ENCODE results near the gene DUSP8.

Gene DUSP8

DNA sequence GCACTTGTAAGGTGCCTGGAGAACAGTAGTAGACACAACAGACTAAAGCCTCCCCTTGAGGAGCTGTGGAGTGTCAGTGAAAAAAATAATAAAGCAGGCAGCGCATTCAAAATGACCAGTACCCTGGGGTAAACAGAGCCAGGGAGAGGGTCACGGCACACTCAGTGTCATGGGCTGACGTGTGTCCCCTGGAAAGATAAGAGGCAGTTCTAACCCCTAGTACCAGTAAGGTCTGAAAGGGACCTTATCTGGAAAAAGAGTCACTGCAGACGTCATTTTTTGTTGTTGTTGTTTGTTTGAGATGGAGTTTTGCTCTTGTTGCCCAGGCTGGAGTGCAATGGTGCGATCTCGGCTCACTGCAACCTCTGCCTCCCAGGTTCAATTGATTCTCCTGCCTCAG is 32.0 kb downstream of the DUSP8 start:
- no peak overlapping the region for H3K4me3 ChIP-seq (ENCODE audit: low read depth, low read length)
- DNase-seq (ENCODE audit: low read depth): no peak
- TF ChIP-seq, protein P1, sequence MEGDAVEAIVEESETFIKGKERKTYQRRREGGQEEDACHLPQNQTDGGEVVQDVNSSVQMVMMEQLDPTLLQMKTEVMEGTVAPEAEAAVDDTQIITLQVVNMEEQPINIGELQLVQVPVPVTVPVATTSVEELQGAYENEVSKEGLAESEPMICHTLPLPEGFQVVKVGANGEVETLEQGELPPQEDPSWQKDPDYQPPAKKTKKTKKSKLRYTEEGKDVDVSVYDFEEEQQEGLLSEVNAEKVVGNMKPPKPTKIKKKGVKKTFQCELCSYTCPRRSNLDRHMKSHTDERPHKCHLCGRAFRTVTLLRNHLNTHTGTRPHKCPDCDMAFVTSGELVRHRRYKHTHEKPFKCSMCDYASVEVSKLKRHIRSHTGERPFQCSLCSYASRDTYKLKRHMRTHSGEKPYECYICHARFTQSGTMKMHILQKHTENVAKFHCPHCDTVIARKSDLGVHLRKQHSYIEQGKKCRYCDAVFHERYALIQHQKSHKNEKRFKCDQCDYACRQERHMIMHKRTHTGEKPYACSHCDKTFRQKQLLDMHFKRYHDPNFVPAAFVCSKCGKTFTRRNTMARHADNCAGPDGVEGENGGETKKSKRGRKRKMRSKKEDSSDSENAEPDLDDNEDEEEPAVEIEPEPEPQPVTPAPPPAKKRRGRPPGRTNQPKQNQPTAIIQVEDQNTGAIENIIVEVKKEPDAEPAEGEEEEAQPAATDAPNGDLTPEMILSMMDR (IDR thresholded peaks at IDR 0.05; ENCODE audit: insufficient read depth, low read depth, low read length, missing control alignments): no peak

DNA sequence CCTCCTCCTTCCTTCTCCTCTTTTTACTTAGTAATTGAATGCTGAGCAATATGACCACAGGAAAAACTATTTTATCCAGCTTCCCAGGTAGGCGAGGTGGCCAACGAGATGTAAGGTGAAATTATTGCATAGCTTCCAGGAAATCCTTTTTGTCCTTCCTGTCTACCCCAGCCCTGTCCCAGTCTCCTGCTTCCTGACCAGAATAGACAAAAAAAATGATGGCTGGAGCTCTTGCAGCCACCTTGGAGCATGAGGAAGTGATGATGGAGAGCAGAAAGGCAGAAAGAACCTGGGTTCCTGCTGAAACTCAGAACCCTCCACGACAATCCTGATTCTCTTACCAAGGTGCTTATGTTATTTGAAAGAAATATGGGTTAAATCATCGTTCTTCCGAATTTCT is 33.9 kb downstream of the DUSP8 start:
- DNase-seq (ENCODE audit: low read depth): no peak
- no peak overlapping the region for H3K4me3 ChIP-seq (ENCODE audit: low read depth, low read length)
- TF ChIP-seq, protein P1 (IDR thresholded peaks at IDR 0.05; ENCODE audit: insufficient read depth, low read depth, low read length, missing control alignments): no peak

DNA sequence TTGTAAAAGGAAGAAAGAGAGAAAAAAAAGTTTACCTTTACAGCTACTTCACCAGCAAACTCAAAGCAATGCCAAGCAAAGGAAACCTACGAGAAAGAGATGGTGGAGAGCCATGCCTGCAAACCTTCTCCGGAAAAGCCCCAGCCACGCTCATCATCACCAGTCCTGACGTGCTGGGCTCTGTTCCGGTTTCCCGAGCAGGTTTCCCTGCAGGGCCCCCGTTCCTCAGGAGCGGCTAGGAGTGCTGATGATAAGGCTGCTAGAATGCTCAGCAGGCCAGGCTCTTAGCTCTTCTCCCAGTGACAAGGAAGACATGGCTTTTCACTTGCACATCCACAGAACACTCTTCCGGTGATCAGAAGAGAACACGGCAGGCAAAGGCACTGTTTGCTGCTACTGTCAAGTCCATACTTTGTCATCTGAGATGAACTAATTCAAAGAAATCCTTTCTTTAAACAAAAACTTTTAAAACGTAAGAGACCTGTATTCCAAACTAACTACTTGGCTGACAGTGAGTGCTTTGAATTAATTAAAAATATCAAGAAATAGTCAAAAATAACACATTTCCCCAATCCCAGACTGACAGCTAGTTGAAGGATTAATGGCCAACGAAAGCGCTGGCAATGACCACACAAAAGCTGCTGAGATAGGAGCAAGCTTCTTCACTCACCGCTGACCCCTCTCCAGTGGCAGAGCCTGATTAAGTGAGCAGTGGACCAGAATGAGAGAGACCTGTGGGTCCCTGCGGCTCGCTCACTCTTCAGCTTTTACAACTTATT is 35.8 kb downstream of the DUSP8 start:
- DNase-seq (ENCODE audit: low read depth): no peak
- no peak overlapping the region for H3K4me3 ChIP-seq (ENCODE audit: low read depth, low read length)

DNA sequence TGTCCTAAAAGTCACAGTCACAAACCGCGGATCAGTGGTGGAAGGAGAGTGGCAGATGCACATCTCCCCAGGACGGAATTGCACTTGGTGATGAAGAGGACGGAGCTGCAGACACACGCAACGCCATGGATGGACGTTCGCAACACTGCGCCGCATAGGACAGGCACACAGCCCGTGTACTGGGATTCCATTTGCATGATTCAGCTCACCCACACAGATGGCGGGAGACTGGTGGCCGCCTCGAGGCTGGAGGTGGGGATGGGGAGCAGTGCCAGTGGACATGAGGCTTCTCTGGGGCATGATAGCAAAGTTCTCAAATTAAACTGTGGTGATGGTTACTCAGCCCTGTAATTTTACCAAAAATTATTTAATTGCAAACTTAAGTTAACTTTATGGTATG is 37.4 kb downstream of the DUSP8 start:
- TF ChIP-seq, protein P1 (IDR thresholded peaks at IDR 0.05; ENCODE audit: insufficient read depth, low read depth, low read length, missing control alignments): no peak
- H3K4me3 ChIP-seq (ENCODE audit: low read depth, low read length): no peak overlapping the region
- no peak for DNase-seq (ENCODE audit: low read depth)

More for the DNA sequence above, 35.8 kb downstream of the DUSP8 start:
- TF ChIP-seq, protein P1 (IDR thresholded peaks at IDR 0.05; ENCODE audit: insufficient read depth, low read depth, low read length, missing control alignments): no peak

DNA sequence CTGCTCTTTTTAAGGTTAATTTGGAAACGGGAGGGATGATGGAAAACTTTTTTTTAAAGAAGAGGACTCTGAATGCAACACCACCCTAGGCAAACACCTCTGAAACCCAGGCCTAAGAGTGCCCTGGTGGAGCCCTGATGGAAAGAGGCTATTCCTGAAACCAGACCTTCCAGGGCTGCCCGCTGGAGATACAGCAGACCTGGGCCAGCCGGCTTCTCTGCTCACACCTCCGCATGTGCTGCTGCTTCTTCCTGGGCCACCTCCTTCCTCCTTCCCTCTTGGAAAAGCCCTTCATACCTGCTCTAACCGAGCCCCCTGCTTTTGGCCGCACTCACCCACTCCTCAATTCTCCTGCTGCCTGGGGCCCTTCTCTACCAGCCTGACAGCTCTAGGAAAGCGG is 37.9 kb downstream of the DUSP8 start:
- no peak overlapping the region for H3K4me3 ChIP-seq (ENCODE audit: low read depth, low read length)
- TF ChIP-seq, protein P1 (IDR thresholded peaks at IDR 0.05; ENCODE audit: insufficient read depth, low read depth, low read length, missing control alignments): no peak
- no peak for DNase-seq (ENCODE audit: low read depth)

DNA sequence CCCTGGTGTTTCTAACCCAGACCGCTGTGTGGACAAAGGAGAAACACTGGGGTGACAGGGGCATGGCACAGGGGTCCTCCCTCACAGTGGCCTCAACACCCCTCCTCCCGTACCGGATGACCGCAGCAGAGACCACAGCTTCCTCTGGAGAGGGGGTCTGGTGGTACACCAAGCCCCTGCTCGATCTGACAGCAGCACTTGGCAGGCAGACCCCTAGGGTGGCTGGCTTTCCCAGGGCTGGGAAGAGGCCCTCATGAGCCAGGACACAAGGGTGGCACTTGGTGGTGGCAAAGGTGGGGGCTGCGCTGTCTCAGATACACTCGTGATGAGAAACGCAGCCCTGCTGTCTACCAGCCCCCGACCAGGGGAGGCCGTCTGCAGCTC is 38.7 kb downstream of the DUSP8 start:
- TF ChIP-seq, protein P1 (IDR thresholded peaks at IDR 0.05; ENCODE audit: insufficient read depth, low read depth, low read length, missing control alignments): no peak
- no peak for DNase-seq (ENCODE audit: low read depth)

More for the DNA sequence above, 38.7 kb downstream of the DUSP8 start:
- no peak overlapping the region for H3K4me3 ChIP-seq (ENCODE audit: low read depth, low read length)
